ENCODE data around the gene FOXM1.

FOXM1 gene

DNA sequence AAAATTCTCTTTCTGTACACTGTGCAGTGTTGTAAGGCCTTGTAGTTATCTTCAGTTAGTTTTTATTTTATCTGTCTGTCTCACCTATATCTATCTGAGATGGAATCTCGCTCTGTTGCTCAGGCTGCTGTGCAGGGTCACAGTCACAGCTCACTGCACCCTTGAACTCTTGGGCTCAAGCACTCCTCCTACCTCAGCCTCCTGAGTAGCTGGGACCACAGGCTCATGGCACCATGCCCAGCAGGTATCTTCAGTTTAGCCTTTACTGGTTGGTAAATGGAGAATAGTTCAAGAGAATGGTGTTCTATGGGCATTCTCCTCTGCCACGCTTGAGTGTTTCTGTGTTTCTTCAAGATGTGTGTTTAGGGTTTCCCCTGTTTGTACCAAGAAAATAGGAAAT lies 27.3 kb upstream of the FOXM1 start:
- TF ChIP-seq, protein P1, sequence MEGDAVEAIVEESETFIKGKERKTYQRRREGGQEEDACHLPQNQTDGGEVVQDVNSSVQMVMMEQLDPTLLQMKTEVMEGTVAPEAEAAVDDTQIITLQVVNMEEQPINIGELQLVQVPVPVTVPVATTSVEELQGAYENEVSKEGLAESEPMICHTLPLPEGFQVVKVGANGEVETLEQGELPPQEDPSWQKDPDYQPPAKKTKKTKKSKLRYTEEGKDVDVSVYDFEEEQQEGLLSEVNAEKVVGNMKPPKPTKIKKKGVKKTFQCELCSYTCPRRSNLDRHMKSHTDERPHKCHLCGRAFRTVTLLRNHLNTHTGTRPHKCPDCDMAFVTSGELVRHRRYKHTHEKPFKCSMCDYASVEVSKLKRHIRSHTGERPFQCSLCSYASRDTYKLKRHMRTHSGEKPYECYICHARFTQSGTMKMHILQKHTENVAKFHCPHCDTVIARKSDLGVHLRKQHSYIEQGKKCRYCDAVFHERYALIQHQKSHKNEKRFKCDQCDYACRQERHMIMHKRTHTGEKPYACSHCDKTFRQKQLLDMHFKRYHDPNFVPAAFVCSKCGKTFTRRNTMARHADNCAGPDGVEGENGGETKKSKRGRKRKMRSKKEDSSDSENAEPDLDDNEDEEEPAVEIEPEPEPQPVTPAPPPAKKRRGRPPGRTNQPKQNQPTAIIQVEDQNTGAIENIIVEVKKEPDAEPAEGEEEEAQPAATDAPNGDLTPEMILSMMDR (IDR thresholded peaks at IDR 0.05; ENCODE audit: low read depth, low read length): no peak
- no peak overlapping the region for H3K4me3 ChIP-seq (ENCODE audit: low read depth, low read length)

DNA sequence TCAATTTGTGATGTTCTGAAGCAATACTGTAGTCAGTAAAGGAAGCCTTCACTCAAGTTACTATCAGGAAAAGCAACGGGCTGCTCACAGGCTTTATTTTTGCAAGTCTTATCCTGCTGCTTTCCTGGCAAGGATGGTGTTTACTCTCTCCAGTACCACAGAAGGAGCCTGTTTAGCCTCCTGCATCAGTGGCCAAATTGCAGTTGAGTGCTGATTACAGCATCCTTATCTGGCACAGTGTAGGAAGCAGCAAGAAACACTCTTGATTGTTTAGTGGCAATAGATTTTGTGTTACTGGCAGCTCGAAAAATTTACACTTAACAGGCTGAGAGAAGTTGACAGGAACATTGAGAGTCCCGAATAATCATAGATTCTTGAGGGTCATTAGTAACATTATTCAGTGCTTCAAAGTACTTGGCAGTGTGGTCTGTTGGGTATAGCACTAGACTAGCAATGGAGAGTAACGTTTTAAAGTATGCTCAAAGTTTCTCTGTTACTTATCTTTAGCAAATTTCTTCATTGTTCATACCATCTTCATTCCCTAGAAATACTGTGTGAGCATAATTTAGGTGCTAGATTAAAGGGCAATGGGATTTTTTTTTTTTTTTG lies 25.4 kb upstream of the FOXM1 start:
- TF ChIP-seq, protein P1 (IDR thresholded peaks at IDR 0.05; ENCODE audit: low read depth, low read length): no peak

DNA sequence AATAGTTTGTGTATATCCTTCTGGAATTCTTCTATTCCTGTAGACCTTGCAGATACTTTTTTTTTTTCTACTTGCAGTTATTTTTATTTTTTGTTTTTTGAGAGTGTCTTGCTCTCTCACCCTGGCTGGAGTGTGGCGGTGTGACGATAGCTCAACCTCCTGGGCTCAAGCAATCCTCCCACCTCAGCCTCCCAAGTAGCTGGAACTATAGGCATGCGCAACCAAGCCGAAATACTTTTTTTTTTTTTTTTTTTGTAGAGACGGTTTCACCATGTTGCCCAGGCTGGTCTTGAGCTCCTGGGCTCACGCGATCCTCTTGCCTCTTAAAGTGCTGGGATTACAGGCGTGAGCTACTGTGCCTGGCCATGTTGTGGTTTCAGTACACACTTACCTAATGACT lies 23.7 kb upstream of the FOXM1 start:
- TF ChIP-seq, protein P1 (IDR thresholded peaks at IDR 0.05; ENCODE audit: low read depth, low read length): no peak

More for the DNA sequence above, 25.4 kb upstream of the FOXM1 start:
- H3K4me3 ChIP-seq (ENCODE audit: low read depth, low read length): no peak overlapping the region

DNA sequence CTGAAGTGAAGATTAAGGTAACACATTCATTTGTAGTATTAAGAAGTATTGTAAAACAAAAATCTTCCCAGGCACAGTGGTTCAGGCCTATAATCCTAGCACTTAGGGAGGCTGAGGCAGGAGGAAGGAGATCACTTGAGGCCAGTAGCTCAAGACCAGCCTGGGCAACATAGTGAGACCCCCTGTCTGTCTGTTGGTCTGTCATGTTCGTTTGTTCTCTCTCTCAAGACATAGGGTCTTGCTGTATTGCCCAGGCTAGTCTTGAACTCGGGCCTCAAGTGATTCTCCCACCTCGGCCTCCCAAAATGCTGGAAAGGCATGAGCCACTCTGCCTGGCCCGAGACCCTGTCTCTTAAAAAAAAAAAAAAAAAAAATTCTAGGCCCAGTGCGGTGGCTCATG lies 20.4 kb upstream of the FOXM1 start:
- H3K4me3 ChIP-seq (ENCODE audit: low read depth, low read length): no peak overlapping the region
- TF ChIP-seq, protein P1 (IDR thresholded peaks at IDR 0.05; ENCODE audit: low read depth, low read length): no peak

More for the DNA sequence above, 23.7 kb upstream of the FOXM1 start:
- no peak overlapping the region for H3K4me3 ChIP-seq (ENCODE audit: low read depth, low read length)

DNA sequence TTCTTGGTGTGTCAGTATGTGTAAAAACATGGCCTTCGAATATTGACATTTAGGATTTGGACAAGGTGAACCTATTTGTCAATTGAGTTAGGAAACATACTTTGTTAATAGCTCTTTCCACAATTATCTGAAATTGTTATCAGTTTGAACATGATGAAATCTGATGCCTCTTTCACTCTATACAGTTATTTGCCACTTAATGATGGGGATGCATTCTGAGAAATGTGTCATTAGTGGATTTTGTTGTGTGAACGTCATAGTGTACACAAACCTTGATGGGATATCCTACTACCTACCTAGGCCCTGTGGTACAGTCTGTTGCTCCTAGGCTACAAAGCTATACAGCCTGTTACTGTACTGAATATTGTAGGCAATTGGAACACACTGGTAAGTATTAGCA lies 18.5 kb upstream of the FOXM1 start:
- no peak overlapping the region for H3K4me3 ChIP-seq (ENCODE audit: low read depth, low read length)
- TF ChIP-seq, protein P1 (IDR thresholded peaks at IDR 0.05; ENCODE audit: low read depth, low read length): no peak

DNA sequence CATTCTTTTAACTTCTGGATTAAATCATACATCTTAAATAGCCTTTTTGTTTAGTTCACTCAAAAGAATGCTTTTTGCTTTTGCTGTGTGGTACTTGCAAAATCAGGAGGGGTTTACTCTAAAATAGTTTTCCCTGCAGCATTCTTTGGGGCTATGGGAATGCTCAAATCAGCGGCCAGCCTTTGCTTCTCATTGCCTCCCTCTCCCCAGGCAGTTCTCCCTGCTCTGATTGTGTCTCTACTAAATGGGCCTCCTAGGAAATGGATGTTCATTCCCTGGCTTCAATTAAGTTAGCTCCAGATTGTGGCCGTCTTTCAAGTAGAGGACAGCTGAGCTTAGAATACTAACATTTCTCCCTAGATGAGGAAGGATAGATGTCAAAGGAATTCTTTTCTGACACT lies 18.1 kb upstream of the FOXM1 start:
- H3K4me3 ChIP-seq (ENCODE audit: low read depth, low read length): no peak overlapping the region
- TF ChIP-seq, protein P1 (IDR thresholded peaks at IDR 0.05; ENCODE audit: low read depth, low read length): no peak

DNA sequence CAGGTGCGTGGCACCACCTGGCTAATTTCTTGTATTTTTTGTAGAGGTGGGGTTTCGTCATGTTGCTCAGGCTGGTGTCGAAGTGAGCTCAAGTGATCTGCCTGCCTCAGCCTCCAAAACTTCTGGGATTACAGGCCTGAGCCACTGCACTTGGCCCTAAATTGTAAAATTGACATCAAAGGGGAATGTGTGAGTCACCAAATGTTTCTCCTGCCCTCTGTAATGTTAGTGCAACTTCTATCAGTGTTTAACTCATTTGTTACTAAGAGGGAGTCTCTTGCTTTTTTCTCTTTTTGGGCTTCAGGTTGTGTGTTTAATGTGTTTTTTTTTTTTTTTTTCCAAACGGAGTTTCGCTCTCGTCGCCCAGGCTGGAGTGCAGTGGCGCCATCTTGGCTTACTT lies 16.0 kb upstream of the FOXM1 start:
- TF ChIP-seq, protein P1 (IDR thresholded peaks at IDR 0.05; ENCODE audit: low read depth, low read length): no peak
- H3K4me3 ChIP-seq (ENCODE audit: low read depth, low read length): peak overlapping the region; percentile 17; the same call in 1 of the 2 replicates
